Measurements from ENCODE around the gene PPP1CC.

PPP1CC gene

GRCh38 chr12:110765111-110765510, 22.4 kb upstream of the PPP1CC start:
- Histone ChIP-seq H3K36me3 (replicated peaks; ENCODE audit: low read depth, low read length) (no peaks in the 10 kb centered on the region), H3K27ac (ENCODE audit: low read length) (no peak overlapping the region), H4K20me1 (ENCODE audit: insufficient read depth, low read length) (no peaks in the 10 kb centered on the region), H3K4me3 (ENCODE audit: low read length) (no peak overlapping the region), H3K9ac (ENCODE audit: low read length) (no peak overlapping the region), H2AFZ (ENCODE audit: low read depth, low read length) (no peak overlapping the region), H3K79me2 (ENCODE audit: low read length) (no peaks in the 10 kb centered on the region), H3K9me3 (ENCODE audit: insufficient read depth, low read length) (no peaks in the 10 kb centered on the region), H3K4me1 (ENCODE audit: low read length) (no peaks in the 10 kb centered on the region), H3K4me2 (ENCODE audit: low read length) (no peak overlapping the region), H3K27me3 (ENCODE audit: low read depth, low read length) (0 out of 2 replicates have a peak, but pooled peaks cover 3% of the 10 kb centered on the region)
- TF ChIP-seq, protein P1, sequence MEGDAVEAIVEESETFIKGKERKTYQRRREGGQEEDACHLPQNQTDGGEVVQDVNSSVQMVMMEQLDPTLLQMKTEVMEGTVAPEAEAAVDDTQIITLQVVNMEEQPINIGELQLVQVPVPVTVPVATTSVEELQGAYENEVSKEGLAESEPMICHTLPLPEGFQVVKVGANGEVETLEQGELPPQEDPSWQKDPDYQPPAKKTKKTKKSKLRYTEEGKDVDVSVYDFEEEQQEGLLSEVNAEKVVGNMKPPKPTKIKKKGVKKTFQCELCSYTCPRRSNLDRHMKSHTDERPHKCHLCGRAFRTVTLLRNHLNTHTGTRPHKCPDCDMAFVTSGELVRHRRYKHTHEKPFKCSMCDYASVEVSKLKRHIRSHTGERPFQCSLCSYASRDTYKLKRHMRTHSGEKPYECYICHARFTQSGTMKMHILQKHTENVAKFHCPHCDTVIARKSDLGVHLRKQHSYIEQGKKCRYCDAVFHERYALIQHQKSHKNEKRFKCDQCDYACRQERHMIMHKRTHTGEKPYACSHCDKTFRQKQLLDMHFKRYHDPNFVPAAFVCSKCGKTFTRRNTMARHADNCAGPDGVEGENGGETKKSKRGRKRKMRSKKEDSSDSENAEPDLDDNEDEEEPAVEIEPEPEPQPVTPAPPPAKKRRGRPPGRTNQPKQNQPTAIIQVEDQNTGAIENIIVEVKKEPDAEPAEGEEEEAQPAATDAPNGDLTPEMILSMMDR (IDR thresholded peaks at IDR 0.05; ENCODE audit: low read depth, low read length) = no peak
- no peak for TF ChIP-seq EZH2phosphoT487 (IDR thresholded peaks at IDR 0.05; ENCODE audit: low read depth)

DNA sequence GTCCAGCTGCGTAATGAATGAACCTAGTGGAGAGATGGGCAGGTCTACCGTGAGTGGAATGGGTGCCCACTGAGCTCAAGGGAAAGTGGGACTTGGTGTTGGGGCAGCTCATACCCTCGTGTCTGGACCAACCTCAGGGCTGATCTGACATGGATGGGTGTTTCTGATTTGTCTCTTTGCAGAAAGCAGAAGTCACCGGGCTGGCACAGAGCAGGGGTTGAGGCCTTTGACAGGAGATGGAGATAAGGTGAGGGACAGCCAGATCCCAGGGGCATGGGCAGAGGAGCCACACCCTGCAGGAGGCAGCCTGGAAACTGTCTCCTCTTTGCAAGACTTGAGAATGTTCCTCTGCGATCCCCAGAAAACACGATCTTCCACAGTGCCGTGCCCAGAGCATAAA, 20.9 kb upstream of the PPP1CC start:
- no peak for TF ChIP-seq EZH2phosphoT487 (IDR thresholded peaks at IDR 0.05; ENCODE audit: low read depth)
- TF ChIP-seq, protein P1 (IDR thresholded peaks at IDR 0.05; ENCODE audit: low read depth, low read length) = no peak
- Histone ChIP-seq H3K36me3 (replicated peaks; ENCODE audit: low read depth, low read length) (no peaks in the 10 kb centered on the region), H3K4me3 (ENCODE audit: low read length) (no peak overlapping the region), H3K9ac (ENCODE audit: low read length) (no peak overlapping the region), H3K4me2 (ENCODE audit: low read length) (no peak overlapping the region), H2AFZ (ENCODE audit: low read depth, low read length) (no peak overlapping the region), H3K27ac (ENCODE audit: low read length) (no peak overlapping the region), H3K27me3 (ENCODE audit: low read depth, low read length) (0 out of 2 replicates have a peak, but pooled peaks cover 3% of the 10 kb centered on the region), H4K20me1 (ENCODE audit: insufficient read depth, low read length) (no peaks in the 10 kb centered on the region), H3K79me2 (ENCODE audit: low read length) (no peaks in the 10 kb centered on the region), H3K9me3 (ENCODE audit: insufficient read depth, low read length) (no peaks in the 10 kb centered on the region), H3K4me1 (ENCODE audit: low read length) (peaks cover 3% of the 10 kb centered on the region)

GRCh38 chr12:110762891-110763290, 20.2 kb upstream of the PPP1CC start:
- Histone ChIP-seq H3K9ac (ENCODE audit: low read length) (no peak overlapping the region), H4K20me1 (ENCODE audit: insufficient read depth, low read length) (no peaks in the 10 kb centered on the region), H3K4me2 (ENCODE audit: low read length) (no peak overlapping the region), H3K9me3 (ENCODE audit: insufficient read depth, low read length) (no peaks in the 10 kb centered on the region), H3K27me3 (ENCODE audit: low read depth, low read length) (0 out of 2 replicates have a peak, but pooled peaks cover 3% of the 10 kb centered on the region), H3K27ac (ENCODE audit: low read length) (no peak overlapping the region), H3K4me3 (ENCODE audit: low read length) (no peak overlapping the region), H2AFZ (ENCODE audit: low read depth, low read length) (peak overlapping the region; percentile 83; the same call in 1 of the 2 replicates), H3K4me1 (ENCODE audit: low read length) (peaks cover 8% of the 10 kb centered on the region), H3K79me2 (ENCODE audit: low read length) (no peaks in the 10 kb centered on the region), H3K36me3 (replicated peaks; ENCODE audit: low read depth, low read length) (no peaks in the 10 kb centered on the region)
- TF ChIP-seq, protein P1 (IDR thresholded peaks at IDR 0.05; ENCODE audit: low read depth, low read length) = no peak
- TF ChIP-seq EZH2phosphoT487 (IDR thresholded peaks at IDR 0.05; ENCODE audit: low read depth) = no peak

- no peaks in the 10 kb centered on the region for H3K27me3 ChIP-seq (ENCODE audit: low read depth, low read length)
- peaks cover 8% of the 10 kb centered on the region for H3K4me1 ChIP-seq (ENCODE audit: low read length)
- H3K4me3 ChIP-seq (ENCODE audit: low read length) = no peak overlapping the region
- TF ChIP-seq, protein P1 (IDR thresholded peaks at IDR 0.05; ENCODE audit: low read depth, low read length) = no peak
- TF ChIP-seq EZH2phosphoT487 (IDR thresholded peaks at IDR 0.05; ENCODE audit: low read depth) = no peak
- H3K4me2 ChIP-seq (ENCODE audit: low read length) = no peak overlapping the region
- H3K36me3 ChIP-seq (replicated peaks; ENCODE audit: low read depth, low read length) = no peaks in the 10 kb centered on the region
- no peaks in the 10 kb centered on the region for H4K20me1 ChIP-seq (ENCODE audit: insufficient read depth, low read length)
- H3K9me3 ChIP-seq (ENCODE audit: insufficient read depth, low read length) = no peaks in the 10 kb centered on the region
- H3K9ac ChIP-seq (ENCODE audit: low read length) = no peak overlapping the region
- H2AFZ ChIP-seq (ENCODE audit: low read depth, low read length) = no peak overlapping the region
- H3K79me2 ChIP-seq (ENCODE audit: low read length) = no peaks in the 10 kb centered on the region
- no peak overlapping the region for H3K27ac ChIP-seq (ENCODE audit: low read length)
Measured at GRCh38 chr12:110760204-110760609, 17.5 kb upstream of the PPP1CC start.

All from OCI-LY3 (cell line).